Peyer's patch (tissue), 4 donors: ENCODE measurements around the gene USP6NL. TPM values are rescaled to one million over a fixed set of nuclear protein-coding genes. Genes with fewer than 3 reads are reported as not detected.

Source experiments
- DNase-seq, 3 donors: peaks; one replicate each; pipeline ENCODE4 v3.0.0-alpha.2; 2017 to 2019
- H3K27ac ChIP-seq, 4 donors: fragments of 200-600 bp; sonication (generic); one replicate each; pipeline ENCODE4 v1.5.1; 2016 to 2019
- H3K27me3 ChIP-seq, 2 donors: fragments of 200-600 bp; sonication (generic); one replicate each; pipeline ENCODE4 v1.5.1; 2019
- H3K36me3 ChIP-seq, 3 donors: fragments of 200-600 bp; sonication (generic); one replicate each; pipeline ENCODE4 v1.5.1; 2016 to 2019
- H3K4me1 ChIP-seq, 4 donors: fragments of 200-600 bp; sonication (generic); one replicate each; pipeline ENCODE4 v1.5.1; 2016 to 2019
- H3K4me3 ChIP-seq, 4 donors: fragments of 200-600 bp; sonication (generic); 1 replicate in 3 of 4; 2 replicates in 1 of 4; pipeline ENCODE4 v1.5.1; 2016 to 2019; ENCODE audit warnings: mild to moderate bottlenecking in 1 of 4
- H3K9me3 ChIP-seq, 4 donors: fragments of 200-600 bp; sonication (generic); one replicate each; pipeline ENCODE4 v1.5.1; 2016 to 2019; ENCODE audit warnings: mild to moderate bottlenecking in 1 of 4
- CTCF ChIP-seq, 6 experiments: fragments of 450-650 bp in 4 of 6; fragments of 200-600 bp in 2 of 6; sonication (generic) in 1 of 6; IDR thresholded peaks; one replicate each; pipeline ENCODE4 v1.5.1; 2017 to 2019; ENCODE audit warnings: antibody characterized with exemption in 6 of 6, mild to moderate bottlenecking in 3 of 6, moderate library complexity in 1 of 6
- POLR2A ChIP-seq, 2 donors: fragments of 450-650 bp; IDR thresholded peaks; one replicate each; pipeline ENCODE4 v1.5.1; 2017; ENCODE audit warnings: antibody characterized with exemption in 2 of 2, mild to moderate bottlenecking in 2 of 2, moderate library complexity in 2 of 2
- total RNA-seq, 4 donors: library from RNA; depleted of rRNA; stranded (reverse); fragments of >200 nt; gene quantifications; one replicate each; pipeline ENCODE4 v1.1.0, GENCODE V29; 2016

Gene USP6NL
- total RNA-seq, 4 donors from 2014 or later = 15.0 to 52.8 (median 19.3) TPM

GRCh38 chr10:11451640-11452260, 159.7 kb downstream of the USP6NL start:
- H3K4me3 ChIP-seq = no peak overlapping the region
- no peaks in the 10 kb centered on the region for H3K27me3 ChIP-seq
- H3K9me3 ChIP-seq = no peaks in the 10 kb centered on the region
- H3K36me3 ChIP-seq = no peaks in the 10 kb centered on the region
- DNase-seq = peak in 1 of 3 donors; percentile 40
- no peak for TF ChIP-seq CTCF (IDR thresholded peaks at IDR 0.05)
- no peak for TF ChIP-seq POLR2A (IDR thresholded peaks at IDR 0.05)
- H3K4me1 ChIP-seq = no peaks in the 10 kb centered on the region
- no peak overlapping the region for H3K27ac ChIP-seq

- no peak overlapping the region for H3K4me3 ChIP-seq
- DNase-seq = no peak
- no peak for TF ChIP-seq POLR2A (IDR thresholded peaks at IDR 0.05)
- no peak for TF ChIP-seq CTCF (IDR thresholded peaks at IDR 0.05)
- H3K27ac ChIP-seq = no peak overlapping the region
- H3K27me3 ChIP-seq = no peaks in the 10 kb centered on the region
- H3K9me3 ChIP-seq = no peaks in the 10 kb centered on the region
- no peaks in the 10 kb centered on the region for H3K4me1 ChIP-seq
- H3K36me3 ChIP-seq = no peaks in the 10 kb centered on the region
Measured at GRCh38 chr10:11450427-11450826, 161.0 kb downstream of the USP6NL start.

- no peak for DNase-seq
- Histone ChIP-seq H3K36me3 (no peaks in the 10 kb centered on the region), H3K4me3 (no peak overlapping the region), H3K27ac (no peak overlapping the region), H3K4me1 (no peaks in the 10 kb centered on the region), H3K9me3 (no peaks in the 10 kb centered on the region), H3K27me3 (no peaks in the 10 kb centered on the region)
- TF ChIP-seq CTCF (IDR thresholded peaks at IDR 0.05) = no peak
- no peak for TF ChIP-seq POLR2A (IDR thresholded peaks at IDR 0.05)
Measured at GRCh38 chr10:11449761-11450160, 161.7 kb downstream of the USP6NL start.

GRCh38 chr10:11448545-11449244, 162.8 kb downstream of the USP6NL start:
- TF ChIP-seq POLR2A (IDR thresholded peaks at IDR 0.05) (no peak), CTCF (IDR thresholded peaks at IDR 0.05) (no peak)
- no peaks in the 10 kb centered on the region for H3K27me3 ChIP-seq
- H3K4me1 ChIP-seq = no peaks in the 10 kb centered on the region
- DNase-seq = no peak
- H3K9me3 ChIP-seq = no peaks in the 10 kb centered on the region
- H3K27ac ChIP-seq = no peak overlapping the region
- H3K4me3 ChIP-seq = peak overlapping the region in 1 of 4 donors; percentile 0
- H3K36me3 ChIP-seq = no peaks in the 10 kb centered on the region

- no peak overlapping the region for H3K27ac ChIP-seq
- TF ChIP-seq CTCF (IDR thresholded peaks at IDR 0.05) (no peak), POLR2A (IDR thresholded peaks at IDR 0.05) (no peak)
- no peaks in the 10 kb centered on the region for H3K4me1 ChIP-seq
- peak overlapping the region in 1 of 4 donors; percentile 0 for H3K4me3 ChIP-seq
- no peaks in the 10 kb centered on the region for H3K9me3 ChIP-seq
- no peaks in the 10 kb centered on the region for H3K36me3 ChIP-seq
- DNase-seq = no peak
- H3K27me3 ChIP-seq = no peaks in the 10 kb centered on the region
Measured at GRCh38 chr10:11448190-11448544, 163.3 kb downstream of the USP6NL start.
